Left ventricle myocardium superior (tissue), 1 donor: ENCODE results near the gene GPNMB. TPM values are rescaled to one million over a fixed set of nuclear protein-coding genes. Genes with fewer than 3 reads are reported as not detected.
"Not testable (repeated sequence)": the region's sequence is repeated elsewhere in the genome, so short reads cannot be mapped to it uniquely, and the experiment has no call there.

ENCODE experiments used
- ATAC-seq: fragments of 200-7000 bp; cut with Tn5 transposase; one replicate; pipeline ENCODE4 v1.9.1; 2020; ENCODE audit warnings: mild to moderate bottlenecking, moderate library complexity
- DNase-seq: peaks from one replicate; pipeline ENCODE4 v3.0.0-alpha.2; 2020
- intact Hi-C: fragments of 100-400 bp; cut with micrococcal nuclease; formaldehyde crosslinking; loops from one replicate; pipeline ENCODE4 v1.11.0; 2022
- long read RNA-seq: library from polyadenylated mRNA; unstranded; transcript quantifications from one replicate; pipeline ENCODE4 v2.0.0, GENCODE V29; 2021
- total RNA-seq: library from RNA; stranded (reverse); fragmentation: NEBNext Ultra II Directional; extraction: Animal tissue kit (Norgen Biotek cat#: 25700); gene quantifications from one replicate; pipeline ENCODE4 v1.2.1, GENCODE V29; 2021
- donor health status: DM: no; HTN: yes; CAD: no; lungs with severe emphysema.

The GPNMB gene
- total RNA-seq, result 339 TPM
- long read RNA-seq, transcript GPNMB-202 (11 exons, 2,763 nt), result minor isoform, 25 of 423 reads
- long read RNA-seq, transcript GPNMB-201 (11 exons, 2,862 nt), result major isoform, 197 of 423 reads
- long read RNA-seq, transcript GPNMB-203 (4 exons, 1,673 nt), result minor isoform, 74 of 423 reads
- long read RNA-seq, partial matches to known transcripts, result 87 of 423 reads
- long read RNA-seq, other reads (novel, unspliced or antisense), result 34 of 423 reads

DNA sequence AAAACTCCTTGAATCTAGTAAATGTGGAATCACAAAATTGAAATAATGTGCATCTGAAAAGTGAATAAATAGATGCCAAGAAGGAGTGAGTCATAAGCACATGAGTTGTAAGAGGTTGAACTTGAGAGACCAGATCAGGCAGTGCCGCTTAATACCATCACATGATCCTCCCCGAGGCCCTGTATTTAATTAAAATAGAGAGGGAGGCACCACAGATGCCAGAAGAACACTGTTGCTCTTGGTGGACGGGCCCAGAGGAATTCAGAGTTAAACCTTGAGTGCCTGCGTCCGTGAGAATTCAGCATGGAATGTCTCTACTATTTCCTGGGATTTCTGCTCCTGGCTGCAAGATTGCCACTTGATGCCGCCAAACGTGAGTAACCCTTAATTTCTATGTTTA lies at the start of gene GPNMB:
Gene GPNMB, plus strand, starts transcription at position 221 of the 400 bp plus-strand sequence. Its CDS starts 83 bp downstream, at position 304.
- DNase-seq (no peak), ATAC-seq (peak; percentile 78)
- intact Hi-C loops, result no loop called here

DNA sequence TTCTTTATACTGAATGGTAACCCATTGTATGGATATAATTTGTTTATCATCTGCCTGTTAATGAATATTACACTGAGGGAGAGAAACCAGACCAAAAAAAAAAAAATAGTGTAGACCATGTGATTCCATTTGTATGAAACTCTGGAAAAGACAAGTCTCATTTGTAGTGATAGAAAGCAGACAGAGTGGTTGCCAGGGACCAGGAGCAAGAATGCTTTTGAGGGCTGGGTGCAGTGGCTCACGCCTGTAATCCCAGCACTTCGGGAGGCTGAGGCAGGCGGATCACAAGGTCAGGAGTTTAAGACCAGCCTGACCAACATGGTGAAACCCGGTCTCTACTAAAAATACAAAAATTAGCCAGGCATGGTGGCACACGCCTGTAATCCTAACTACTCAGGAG lies 48.8 kb upstream of the GPNMB start:
- DNase-seq, ATAC-seq: not testable (repeated sequence)
- intact Hi-C loops, result loop anchor here (10.0 kb wide), 1 partner anchor 57 kb away; no protein-coding TSS in a partner anchor

DNA sequence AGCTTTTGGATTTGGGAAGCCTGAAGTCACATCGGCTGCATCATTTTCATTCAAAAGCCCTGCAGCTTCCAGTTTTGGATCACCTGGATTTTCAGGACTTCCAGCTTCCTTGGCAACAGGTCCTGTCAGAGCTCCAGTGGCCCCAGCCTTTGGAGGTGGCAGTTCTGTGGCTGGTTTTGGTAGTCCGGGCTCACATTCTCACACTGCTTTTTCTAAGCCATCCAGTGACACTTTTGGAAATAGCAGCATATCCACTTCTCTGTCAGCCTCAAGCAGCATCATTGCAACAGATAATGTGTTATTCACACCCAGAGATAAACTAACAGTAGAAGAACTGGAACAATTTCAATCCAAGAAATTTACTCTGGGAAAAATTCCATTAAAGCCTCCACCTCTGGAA lies 46.2 kb upstream of the GPNMB start:
- ATAC-seq (peak; percentile 54), DNase-seq (no peak)
- intact Hi-C loops, result no loop called here

DNA sequence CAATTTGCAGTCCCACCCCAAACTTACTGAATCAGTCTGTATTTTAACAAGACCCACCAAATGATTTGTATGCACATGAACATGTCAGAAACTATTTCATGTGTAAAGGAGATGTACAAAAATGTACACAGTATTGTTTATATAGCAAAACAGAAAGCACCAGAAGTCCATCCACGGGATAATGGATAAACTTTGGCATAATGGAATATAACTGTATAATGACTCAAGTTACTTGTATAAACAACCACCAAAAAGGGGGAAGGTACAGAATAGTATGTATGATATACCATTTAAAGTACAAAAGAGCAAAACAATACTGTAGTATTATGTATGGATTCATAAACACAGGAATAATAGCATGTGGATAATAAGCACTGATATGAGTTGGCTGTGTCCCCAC lies 42.3 kb upstream of the GPNMB start:
- ATAC-seq (no peak), DNase-seq (no peak)
- intact Hi-C loops, result no loop called here

DNA sequence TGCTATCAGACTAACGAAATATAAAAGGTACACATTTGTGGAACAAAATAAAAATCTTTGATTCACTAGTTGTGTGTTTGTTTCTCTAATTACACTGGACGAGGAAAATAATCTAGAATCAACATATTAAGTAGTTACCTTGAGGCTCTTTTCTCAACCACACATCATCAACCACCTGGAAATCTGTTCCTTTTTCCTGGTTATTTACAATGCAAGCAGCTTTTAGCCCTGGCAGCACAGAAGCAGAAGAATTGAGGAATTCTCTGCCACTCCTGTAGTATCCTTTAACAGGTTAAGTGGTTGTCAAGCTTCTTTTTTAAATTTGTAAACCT lies 41.0 kb upstream of the GPNMB start:
- no peak for DNase-seq
- intact Hi-C loops, result no loop called here
- no peak for ATAC-seq

DNA sequence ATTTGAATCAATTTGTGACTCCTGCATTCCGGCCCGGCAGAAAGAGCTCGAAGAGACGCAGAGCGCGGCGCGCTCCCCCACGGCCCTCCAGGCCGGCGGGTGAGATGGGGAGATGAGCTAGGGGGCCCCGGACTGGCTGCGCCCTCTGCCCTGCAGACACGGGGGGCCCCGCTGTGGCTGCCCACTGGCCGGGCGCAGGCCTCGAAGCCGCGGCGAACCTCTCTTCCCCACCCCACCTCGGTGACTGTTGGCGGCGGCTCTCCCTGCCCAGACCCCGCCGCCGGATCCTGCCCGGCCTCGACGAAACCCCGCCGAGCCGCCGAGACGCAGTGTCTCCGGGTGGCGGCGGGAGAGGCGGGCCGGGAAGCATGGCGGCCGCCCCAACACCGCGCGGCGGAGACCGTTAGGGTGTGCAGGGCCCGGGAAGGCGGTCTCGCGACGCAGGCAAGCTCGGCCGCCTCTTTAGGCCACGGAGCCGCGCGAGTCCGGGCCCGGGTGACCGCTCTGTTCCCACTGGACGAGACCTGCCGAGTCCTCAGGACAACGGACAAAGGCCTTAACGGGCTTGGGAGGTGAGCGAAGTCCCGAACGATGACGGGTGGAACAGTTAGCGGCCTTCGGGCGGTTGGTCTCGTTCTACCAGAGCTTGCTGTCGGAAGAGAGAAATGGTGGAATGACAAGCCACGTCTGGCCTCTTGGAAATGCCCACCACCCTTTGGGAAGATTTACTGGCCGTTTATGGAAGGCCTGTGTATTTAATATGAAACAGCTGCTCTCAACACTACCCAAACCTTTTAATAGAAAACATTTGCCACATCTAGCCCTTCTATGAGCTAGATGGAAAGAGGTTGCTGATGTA lies 40.4 kb upstream of the GPNMB start:
- intact Hi-C loops, result no loop called here
- DNase-seq (peak; percentile 40), ATAC-seq (peak; percentile 78)

DNA sequence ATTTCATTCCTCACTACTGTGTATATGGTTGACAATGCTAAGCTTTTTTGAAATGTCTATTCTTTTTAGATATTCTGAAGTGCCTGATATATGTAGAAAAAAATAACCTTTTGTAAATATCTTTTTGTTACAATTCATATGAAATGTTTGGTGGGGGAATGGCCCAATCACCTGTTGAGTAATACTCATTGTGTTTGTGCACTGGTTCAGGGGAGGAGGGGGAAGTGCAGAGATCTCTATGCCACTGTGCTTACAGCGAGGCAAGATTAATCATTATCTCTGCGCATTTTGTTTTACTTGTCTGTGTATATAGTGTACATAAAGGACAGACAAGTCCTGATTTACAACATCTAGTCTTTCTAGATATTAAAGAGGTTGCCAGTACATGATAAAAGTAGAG lies 39.6 kb upstream of the GPNMB start:
- ATAC-seq (no peak), DNase-seq (no peak)
- intact Hi-C loops, result no loop called here

DNA sequence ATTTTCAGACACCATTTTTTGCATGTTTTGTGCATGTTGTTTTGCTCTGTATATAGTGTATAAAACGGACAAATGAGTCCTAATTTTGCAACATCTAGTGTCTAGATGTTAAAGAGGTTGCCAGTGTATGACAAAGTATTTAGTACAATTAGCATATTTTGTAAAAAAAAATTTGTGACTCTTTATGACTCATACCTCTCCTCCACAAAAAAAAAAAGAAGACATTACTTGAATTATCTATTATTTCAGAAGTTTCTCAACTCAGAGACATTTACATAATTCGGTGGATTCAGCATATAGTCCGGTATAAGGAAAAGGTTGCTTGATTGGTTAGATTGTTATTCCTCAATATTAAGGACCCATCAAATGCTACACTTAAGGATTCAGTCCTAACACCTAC lies 38.7 kb upstream of the GPNMB start:
- intact Hi-C loops, result no loop called here
- ATAC-seq (no peak), DNase-seq (no peak)

DNA sequence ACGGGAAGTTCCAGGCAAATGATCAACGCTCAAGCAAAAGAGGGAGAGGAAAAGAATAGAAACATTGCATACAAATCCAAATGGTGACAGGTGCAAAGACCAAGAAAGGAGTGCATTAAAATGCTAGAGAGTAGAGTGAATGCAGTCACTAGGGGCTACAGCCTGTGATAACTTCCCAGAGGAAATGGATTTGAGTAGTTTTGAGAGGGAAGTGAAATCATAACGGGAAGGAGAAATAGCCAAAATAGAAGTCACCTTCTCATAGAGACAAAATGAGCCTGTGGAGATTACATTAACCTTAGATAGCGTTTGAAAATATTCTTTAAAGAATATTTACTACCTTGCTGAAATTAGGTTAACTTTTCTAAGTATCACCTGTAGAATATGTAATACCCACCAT lies 38.3 kb upstream of the GPNMB start:
- intact Hi-C loops, result no loop called here
- DNase-seq (no peak), ATAC-seq (no peak)

DNA sequence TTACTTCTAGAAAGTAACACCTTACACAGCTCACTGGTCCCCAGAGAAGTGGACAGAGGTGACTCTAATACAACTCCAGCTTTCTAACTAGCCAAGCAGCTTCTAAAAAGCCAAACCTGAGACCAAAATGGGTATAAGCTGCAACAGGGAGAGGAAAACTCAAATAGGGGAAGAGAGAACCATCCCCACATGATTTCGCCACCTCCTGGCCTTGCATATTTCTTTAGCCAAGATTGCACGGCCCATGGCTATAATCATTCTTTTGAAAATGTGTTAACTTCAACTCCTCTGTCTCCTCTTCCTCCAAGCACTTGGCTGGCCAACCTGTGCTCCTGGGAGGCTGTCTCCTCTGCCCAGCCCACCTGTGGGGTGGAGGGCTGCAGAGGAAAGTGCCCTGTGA lies 36.1 kb upstream of the GPNMB start:
- ATAC-seq (no peak), DNase-seq (no peak)
- intact Hi-C loops, result no loop called here

DNA sequence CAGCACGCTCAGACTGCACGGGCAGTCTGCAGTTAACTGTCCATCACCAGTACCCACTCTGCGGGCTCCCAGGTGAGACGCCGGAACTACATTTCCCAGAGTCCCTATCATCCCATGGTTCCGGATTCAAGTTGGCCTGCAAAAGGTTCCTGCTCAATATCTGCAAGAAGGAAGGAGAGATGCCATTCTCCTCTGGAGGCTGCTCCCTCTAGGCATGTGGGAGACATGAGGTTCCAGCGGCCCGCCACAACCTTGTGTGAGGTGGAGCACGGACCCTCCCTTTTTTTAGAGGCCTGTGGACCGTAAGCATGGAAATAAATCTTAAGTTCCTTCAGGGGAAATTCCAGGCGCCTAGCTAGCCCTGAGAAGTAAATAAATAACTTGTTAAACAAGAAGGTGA lies 35.0 kb upstream of the GPNMB start:
- intact Hi-C loops, result no loop called here
- ATAC-seq (no peak), DNase-seq (no peak)

DNA sequence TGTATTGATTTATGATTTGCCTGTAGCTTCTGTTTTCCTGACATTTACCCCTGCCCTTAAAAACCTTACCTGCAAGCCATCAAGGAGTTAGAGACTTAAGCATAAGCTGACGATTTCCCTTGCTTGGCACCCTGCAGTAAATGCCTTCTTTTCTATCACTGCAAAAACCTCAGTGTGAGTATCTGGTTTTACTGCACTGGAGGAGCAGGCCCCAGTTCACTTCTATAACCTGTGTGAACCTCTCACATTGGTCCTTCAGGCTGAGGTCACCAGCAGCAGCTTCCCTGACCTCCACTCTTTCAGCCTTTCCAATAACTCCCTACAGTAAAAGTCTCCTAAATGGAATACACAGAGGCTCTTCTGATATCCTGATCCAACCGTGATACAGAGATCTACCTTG lies 34.2 kb upstream of the GPNMB start:
- no peak for ATAC-seq
- intact Hi-C loops, result no loop called here
- DNase-seq, result no peak

DNA sequence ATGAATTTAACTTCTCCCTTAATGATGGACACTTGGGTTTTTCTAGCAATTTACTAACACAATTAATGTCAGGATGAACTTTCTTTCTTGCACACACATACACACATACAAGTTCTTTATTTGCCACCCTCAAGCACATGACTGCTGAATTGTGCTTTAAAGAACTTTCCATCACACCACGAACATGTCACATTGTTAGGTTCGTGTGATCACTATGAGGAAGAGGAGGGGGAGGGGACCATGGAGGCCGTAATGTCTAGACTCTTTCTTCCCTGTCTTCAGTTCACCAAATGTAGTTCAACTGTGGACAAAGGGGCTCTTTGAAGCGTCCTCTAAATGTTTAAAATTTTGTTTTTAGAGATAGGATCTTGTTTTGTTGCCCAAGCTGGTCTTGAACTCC lies 33.7 kb upstream of the GPNMB start:
- no peak for ATAC-seq
- intact Hi-C loops, result no loop called here

DNA sequence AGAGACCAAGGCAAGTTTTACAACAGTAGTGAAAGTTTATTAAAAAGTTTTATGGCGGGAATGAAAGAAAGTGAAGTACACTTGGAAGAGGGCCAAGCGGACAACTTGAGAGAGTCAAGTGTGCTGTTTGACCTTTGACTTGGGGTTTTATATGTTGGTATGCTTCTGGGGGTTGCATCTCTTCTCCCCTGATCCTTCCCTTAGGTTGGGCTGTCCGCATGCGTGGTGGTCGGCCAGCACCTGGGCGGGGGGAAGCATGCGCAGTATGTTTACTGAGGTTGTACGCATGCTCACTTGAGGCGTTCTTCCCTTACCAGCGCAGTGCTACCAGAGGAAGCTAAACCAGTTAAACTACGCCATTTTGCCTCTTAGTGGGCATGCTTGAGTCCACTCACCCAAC lies 32.8 kb upstream of the GPNMB start:
- DNase-seq (no peak), ATAC-seq (no peak)
- intact Hi-C loops, result no loop called here

More for the DNA sequence above, 33.7 kb upstream of the GPNMB start:
- no peak for DNase-seq

DNA sequence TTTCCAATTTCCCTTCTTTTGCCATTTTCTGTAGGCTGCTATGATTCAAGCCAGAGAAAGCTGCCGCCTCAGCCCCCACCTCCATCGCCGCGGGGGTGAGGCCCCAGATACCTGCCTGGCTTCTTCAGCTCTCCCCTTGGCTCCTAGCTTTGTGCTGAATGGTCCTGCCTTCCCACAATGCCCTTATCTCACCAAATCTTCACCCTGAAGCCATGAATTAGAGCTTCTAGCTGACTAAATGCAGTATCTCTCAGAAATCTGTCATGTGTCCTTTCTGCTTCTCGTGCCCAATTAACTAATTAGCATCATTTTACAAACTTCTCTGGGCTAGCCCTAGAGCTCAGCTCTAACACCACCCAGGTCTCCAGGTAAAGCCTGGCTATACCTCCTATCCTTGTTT lies 32.2 kb upstream of the GPNMB start:
- no peak for ATAC-seq
- DNase-seq, result no peak
- intact Hi-C loops, result no loop called here

DNA sequence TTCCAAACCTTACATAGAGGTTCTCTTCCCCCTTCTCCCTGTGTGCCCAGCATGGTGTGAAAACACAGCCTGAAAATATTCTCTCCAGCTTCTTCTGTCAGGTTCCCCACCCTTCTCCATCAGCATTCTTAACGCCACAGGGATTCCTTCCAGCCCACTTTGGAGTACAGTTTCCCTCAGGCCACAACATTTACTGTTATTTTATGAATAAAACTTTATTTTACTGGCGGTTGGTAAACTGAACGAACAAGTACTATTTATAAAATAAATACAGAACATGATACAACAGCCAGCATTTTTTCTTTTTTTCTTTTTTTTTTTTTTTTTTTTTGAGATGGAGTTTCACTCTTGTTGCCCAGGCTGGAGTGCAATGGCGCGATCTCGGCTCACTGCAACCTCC lies 31.6 kb upstream of the GPNMB start:
- no peak for ATAC-seq
- no peak for DNase-seq
- intact Hi-C loops, result no loop called here

DNA sequence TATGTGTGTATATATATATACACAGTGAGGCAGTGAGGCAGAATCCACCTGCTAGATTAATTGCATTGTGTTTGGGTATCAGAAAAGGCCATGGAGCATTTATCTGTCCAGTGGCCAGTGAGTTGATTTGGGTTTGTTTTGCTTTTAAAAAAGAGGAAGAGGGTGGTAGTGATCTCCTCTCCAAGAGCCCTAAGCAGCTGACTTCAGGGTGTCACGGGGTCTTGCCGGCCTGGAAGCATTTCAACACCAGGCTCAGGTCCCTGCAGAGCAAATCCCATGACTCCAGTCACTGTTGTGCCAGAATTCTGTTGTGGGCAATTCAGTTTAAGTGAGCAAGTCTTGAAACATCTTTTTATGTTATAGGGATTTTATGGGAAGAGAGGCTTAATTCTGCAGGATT lies 30.6 kb upstream of the GPNMB start:
- DNase-seq (peak; percentile 69), ATAC-seq (peak; percentile 86)
- intact Hi-C loops, result no loop called here

DNA sequence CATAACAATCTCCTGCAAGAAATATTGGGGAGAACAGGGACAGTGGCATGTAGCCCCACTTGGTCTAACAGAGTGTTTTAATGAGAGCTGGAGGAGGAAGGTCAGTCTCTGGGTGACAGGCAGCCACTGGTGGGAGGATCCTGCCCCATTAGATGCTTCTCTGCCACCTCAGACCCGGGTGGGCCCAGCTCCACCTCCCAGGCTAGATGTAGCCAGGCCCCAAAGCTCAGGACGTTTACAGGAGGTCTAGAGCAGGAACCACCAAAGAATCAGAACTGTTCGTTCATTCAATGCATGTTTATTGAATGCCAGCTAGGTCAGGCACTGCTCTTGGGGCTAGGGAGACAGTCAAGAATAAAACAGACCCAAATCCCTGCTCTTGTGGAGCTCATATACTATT lies 28.4 kb upstream of the GPNMB start:
- ATAC-seq (no peak), DNase-seq (no peak)
- intact Hi-C loops, result no loop called here

DNA sequence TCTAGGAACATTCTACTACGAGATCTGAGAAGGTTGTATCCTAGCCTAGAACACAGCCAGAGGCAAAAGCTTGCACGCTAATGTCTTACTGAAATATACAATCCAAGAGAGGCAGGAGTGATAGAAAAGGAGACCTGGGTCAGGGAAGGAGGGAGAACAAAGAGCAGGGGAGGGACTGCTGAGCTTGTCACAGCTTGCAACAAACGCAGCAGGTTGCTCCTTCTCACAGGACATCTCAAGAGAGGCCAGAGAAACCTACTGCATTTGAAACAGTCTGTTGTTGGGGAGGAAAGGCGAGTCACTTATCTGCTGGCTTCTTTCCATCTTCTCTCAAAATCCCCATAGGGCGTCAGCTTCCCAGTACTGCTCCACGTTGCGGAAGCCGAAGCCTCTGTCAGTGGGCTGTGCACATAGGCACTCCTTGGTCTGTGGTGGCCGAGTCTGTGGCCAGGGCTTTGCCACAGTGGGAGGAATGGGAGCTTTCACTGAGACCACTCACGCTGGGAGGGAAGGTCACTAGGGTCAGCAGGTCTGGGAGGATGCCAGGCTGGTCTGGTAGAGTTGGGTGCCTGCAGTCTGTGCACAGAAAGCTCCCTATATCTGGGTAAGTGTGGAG lies 25.8 kb upstream of the GPNMB start:
- no peak for DNase-seq
- intact Hi-C loops, result no loop called here
- ATAC-seq, result peak; percentile 47

DNA sequence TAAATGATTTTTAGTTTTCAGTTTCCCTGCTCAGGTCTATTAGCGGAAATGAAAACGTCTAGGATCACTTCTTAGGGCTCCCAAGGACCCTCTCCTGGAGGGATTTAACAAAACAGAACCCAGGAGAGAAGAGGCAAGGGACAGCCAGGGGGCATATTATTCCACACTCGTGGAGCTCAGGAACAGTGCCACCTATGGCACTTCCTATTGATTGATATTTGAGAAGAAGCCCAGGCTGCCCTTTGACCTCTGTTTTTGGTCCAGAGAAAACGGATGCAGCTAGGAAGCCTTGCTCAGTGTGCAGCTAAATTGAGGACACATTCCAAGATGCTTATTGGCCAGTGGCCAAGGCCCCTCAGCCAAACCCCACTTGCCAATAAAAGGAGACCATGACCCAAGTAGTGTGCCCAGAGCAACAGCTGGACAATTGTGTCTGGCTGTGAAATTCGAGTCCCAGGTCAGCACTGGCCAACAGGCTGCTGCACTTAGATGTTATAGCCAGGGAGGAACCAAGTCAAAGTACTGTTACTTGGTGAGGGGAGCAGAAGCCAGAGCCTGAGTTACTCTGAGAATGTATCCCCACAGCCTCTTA lies 24.0 kb upstream of the GPNMB start:
- DNase-seq, result no peak
- intact Hi-C loops, result no loop called here
- no peak for ATAC-seq
